Right lobe of liver (tissue), 4 donors: ENCODE data around the gene STPG4.

ENCODE experiments used
- POLR2A ChIP-seq: fragments of 450-650 bp; IDR thresholded peaks from one replicate; pipeline ENCODE4 v1.6.1; 2017; ENCODE audit warnings: antibody characterized with exemption, mild to moderate bottlenecking
- TF ChIP-seq, protein P1 (sequence below), 4 donors: fragments of 200-600 bp in 3 of 4; fragments of 450-650 bp in 1 of 4; IDR thresholded peaks; one replicate each; pipeline versions ENCODE4 v1.5.1 to v1.8.0; 2016 to 2022; ENCODE audit warnings: antibody characterized with exemption in 4 of 4, mild to moderate bottlenecking in 2 of 4
- donor health status: DM: no; HTN: no; CAD: no.
- donor health status: DM: no; HTN: no; CAD: no.
- donor health status: DM: no; HTN: yes; CAD: no.

DNA sequence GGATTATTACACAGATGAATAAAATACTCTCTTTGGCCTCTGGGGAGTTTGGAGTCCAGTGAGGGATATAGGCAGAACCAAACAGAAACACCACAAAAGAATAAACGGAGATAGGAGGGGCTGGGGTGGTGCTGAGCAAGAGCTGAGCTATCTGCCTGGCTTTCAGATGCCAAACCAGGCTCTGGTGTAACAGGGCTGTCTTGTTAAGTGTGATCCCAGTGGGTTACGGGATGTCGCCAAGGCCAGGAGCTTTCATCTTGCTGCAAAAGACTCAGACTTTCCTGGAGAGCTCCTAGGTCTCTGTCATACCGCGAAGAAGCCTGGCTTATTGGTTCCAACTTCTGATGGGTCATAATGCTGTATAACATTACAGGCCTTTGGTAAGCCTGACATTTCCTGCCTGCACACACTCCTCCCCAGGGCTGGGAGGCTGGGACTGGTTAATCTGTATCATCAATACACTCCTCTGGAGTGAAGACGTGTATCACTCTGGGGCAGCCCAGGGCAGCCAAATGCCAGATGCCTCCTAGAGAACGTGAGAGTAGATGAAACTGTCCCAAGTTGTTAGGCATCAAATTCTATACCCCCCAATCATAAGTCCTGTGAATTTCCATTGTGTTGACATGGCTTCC is 60.5 kb downstream of the STPG4 start:
- TF ChIP-seq, protein P1, sequence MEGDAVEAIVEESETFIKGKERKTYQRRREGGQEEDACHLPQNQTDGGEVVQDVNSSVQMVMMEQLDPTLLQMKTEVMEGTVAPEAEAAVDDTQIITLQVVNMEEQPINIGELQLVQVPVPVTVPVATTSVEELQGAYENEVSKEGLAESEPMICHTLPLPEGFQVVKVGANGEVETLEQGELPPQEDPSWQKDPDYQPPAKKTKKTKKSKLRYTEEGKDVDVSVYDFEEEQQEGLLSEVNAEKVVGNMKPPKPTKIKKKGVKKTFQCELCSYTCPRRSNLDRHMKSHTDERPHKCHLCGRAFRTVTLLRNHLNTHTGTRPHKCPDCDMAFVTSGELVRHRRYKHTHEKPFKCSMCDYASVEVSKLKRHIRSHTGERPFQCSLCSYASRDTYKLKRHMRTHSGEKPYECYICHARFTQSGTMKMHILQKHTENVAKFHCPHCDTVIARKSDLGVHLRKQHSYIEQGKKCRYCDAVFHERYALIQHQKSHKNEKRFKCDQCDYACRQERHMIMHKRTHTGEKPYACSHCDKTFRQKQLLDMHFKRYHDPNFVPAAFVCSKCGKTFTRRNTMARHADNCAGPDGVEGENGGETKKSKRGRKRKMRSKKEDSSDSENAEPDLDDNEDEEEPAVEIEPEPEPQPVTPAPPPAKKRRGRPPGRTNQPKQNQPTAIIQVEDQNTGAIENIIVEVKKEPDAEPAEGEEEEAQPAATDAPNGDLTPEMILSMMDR (IDR thresholded peaks at IDR 0.05), result no peak
- TF ChIP-seq POLR2A, result no peak
